GM12878 (cell line): ENCODE results near the gene AGAP3. TPM values are rescaled to one million over a fixed set of nuclear protein-coding genes. Genes with fewer than 3 reads are reported as not detected.

Experiments used
- ATAC-seq: fragments of 200-7000 bp; cut with Tn5 transposase; 3 replicates; pipeline ENCODE4 v1.9.1; 2020; ENCODE audit warnings: mild to moderate bottlenecking, moderate library complexity
- BruUV-seq: library from RNA; stranded (reverse); fragments of 400-500 nt; replicated peaks from 2 replicates; lab custom pipeline; 2021; lab: Mats Ljungman, UMichigan
- CTCF ChIA-PET: fragments of 300-600 bp; sonication (Branson Sonifier 250); formaldehyde crosslinking; extraction: SDS; loops from one replicate; lab custom pipeline; 2021; ENCODE audit warnings: inconsistent platforms; lab: Yijun Ruan, JAX
- POLR2A ChIA-PET: fragments of 350-600 bp; formaldehyde crosslinking; extraction: SDS; loops from one replicate; lab custom pipeline; 2021; ENCODE audit warnings: inconsistent platforms; lab: Charles Lee
- RAD21 ChIA-PET: fragments of 300-600 bp; sonication (Branson Sonifier 250); formaldehyde crosslinking; loops from one replicate; lab custom pipeline; 2023; ENCODE audit warnings: antibody characterized with exemption; ENCODE audit not compliant: unreplicated experiment; lab: Charles Lee
- SMC1A ChIA-PET: fragments of 300-600 bp; sonication (Branson Sonifier 250); formaldehyde crosslinking; loops from one replicate; lab custom pipeline; 2023; ENCODE audit not compliant: unreplicated experiment, uncharacterized antibody; lab: Charles Lee
- DNase-seq: peaks from one replicate; pipeline ENCODE4 v3.0.0-alpha.2; 2011; ENCODE audit warnings: low read depth, low spot score
- FAIRE-seq: peaks from 3 replicates; lab custom pipeline; 2011; peaks lifted over from hg19 to GRCh38; lab: Jason Lieb, UNC
- H2AFZ ChIP-seq: 2 replicates; pipeline ENCODE4 v1.6.0; 2011; ENCODE audit warnings: low read depth, low read length, control low read depth; ENCODE audit not compliant: control insufficient read depth
- H3K27ac ChIP-seq: 2 replicates; pipeline ENCODE4 v1.5.1; 2011; ENCODE audit warnings: control low read depth; ENCODE audit not compliant: control insufficient read depth, insufficient read depth
- H3K27me3 ChIP-seq, 2 experiments: replicated peaks in 1 of 2; 2 replicates each; pipeline versions ENCODE4 v1.6.0 to v1.6.1; 2011; ENCODE audit warnings: low read length in 1 of 2; ENCODE audit not compliant: control insufficient read depth in 2 of 2, insufficient read depth in 2 of 2
- H3K36me3 ChIP-seq, 2 experiments: 2 replicates each; pipeline ENCODE4 v1.5.1; 2011; ENCODE audit warnings: low read length in 1 of 2; ENCODE audit not compliant: control insufficient read depth in 2 of 2, insufficient read depth in 2 of 2
- H3K4me1 ChIP-seq: 2 replicates; pipeline ENCODE4 v1.6.1; 2011; ENCODE audit warnings: mild to moderate bottlenecking, low read length, moderate library complexity, mixed read lengths; ENCODE audit not compliant: control insufficient read depth, insufficient read depth
- H3K4me2 ChIP-seq: 2 replicates; pipeline ENCODE4 v1.6.0; 2011; ENCODE audit warnings: control low read depth; ENCODE audit not compliant: control insufficient read depth, insufficient read depth
- H3K4me3 ChIP-seq: fragments of 200-600 bp; sonication (generic); 2 replicates; pipeline ENCODE4 v1.5.1; 2016
- H3K79me2 ChIP-seq: 2 replicates; pipeline ENCODE4 v1.6.0; 2011; ENCODE audit warnings: low read length; ENCODE audit not compliant: control insufficient read depth, insufficient read depth
- H3K9ac ChIP-seq: 2 replicates; pipeline ENCODE4 v1.8.0; 2011; ENCODE audit warnings: low read length, control low read depth, mixed read lengths; ENCODE audit not compliant: control insufficient read depth, insufficient read depth
- H3K9me3 ChIP-seq: replicated peaks from 3 replicates; pipeline ENCODE4 v1.5.1; 2011; ENCODE audit warnings: mild to moderate bottlenecking, low read length; ENCODE audit not compliant: control insufficient read depth, insufficient read depth
- H4K20me1 ChIP-seq: 2 replicates; pipeline ENCODE4 v1.6.0; 2011; ENCODE audit not compliant: control insufficient read depth, insufficient read depth
- BHLHE40 ChIP-seq, 2 experiments: fragments of 450-650 bp in 1 of 2; IDR thresholded peaks; 2 replicates each; pipeline ENCODE4 v1.6.1; 2011 to 2017; ENCODE audit warnings: low read depth in 2 of 2, borderline replicate concordance in 1 of 2, improper control_type of control experiment in 1 of 2, low read length in 1 of 2, mild to moderate bottlenecking in 1 of 2
- CHD1 ChIP-seq: IDR thresholded peaks from 2 replicates; pipeline ENCODE4 v1.6.1; 2012; ENCODE audit warnings: low read depth, low read length, improper control_type of control experiment
- MEF2B ChIP-seq: fragments of 450-650 bp; IDR thresholded peaks from 2 replicates; pipeline ENCODE4 v1.6.1; 2018; ENCODE audit warnings: mild to moderate bottlenecking, moderate library complexity; ENCODE audit not compliant: partially characterized antibody, poor library complexity, severe bottlenecking
- NR2F1 ChIP-seq: fragments of 450-650 bp; conservative IDR thresholded peaks from 2 replicates; pipeline ENCODE4 v1.6.1; 2017; ENCODE audit warnings: mild to moderate bottlenecking
- NRF1 ChIP-seq: conservative IDR thresholded peaks from 2 replicates; pipeline ENCODE4 v1.6.1; 2011; ENCODE audit warnings: mild to moderate bottlenecking, low read depth, low read length, improper control_type of control experiment
- TCF3 ChIP-seq: IDR thresholded peaks from 2 replicates; pipeline ENCODE4 v1.6.1; 2012; ENCODE audit warnings: low read depth, mild to moderate bottlenecking, low read length, borderline replicate concordance; ENCODE audit not compliant: insufficient read depth
- ZNF274 ChIP-seq: IDR thresholded peaks from one replicate; pipeline ENCODE4 v1.8.0; 2011; ENCODE audit not compliant: insufficient read length, insufficient read depth
- WGBS: methylation state at CpG from one replicate; pipeline ENCODE4 v1.1.6; 2016; ENCODE audit warnings: low lambda C conversion rate; ENCODE audit not compliant: insufficient replicate concordance, insufficient coverage; ENCODE audit errors: missing lambda C conversion rate; 5-methylcytosine and 5-hydroxymethylcytosine counted together
- in situ Hi-C: fragments of 300-500 bp; cut with MboI; formaldehyde crosslinking; loops from 9 replicates; pipeline ENCODE4 v1.14.3; 2018; ENCODE audit warnings: mixed read lengths
- intact Hi-C: fragments of 100-400 bp; cut with micrococcal nuclease; formaldehyde crosslinking; loops from one replicate; pipeline ENCODE4 v1.14.2; 2022; ENCODE audit not compliant: unreplicated experiment
- polyA plus RNA-seq, 11 experiments: library from polyadenylated mRNA; depleted of rRNA in 4 of 11; unstranded in 6 of 11; stranded (reverse) in 5 of 11; fragments of >200 nt; fragmentation: Nextera tagmentation in 4 of 11; fragmentation: Illumina TruSeq in 1 of 11; extraction: Ambion mirVana in 4 of 11; extraction: Trizol in 1 of 11; gene quantifications; 1 replicate in 1 of 11; 2 replicates in 10 of 11; pipeline versions ENCODE4 v1.2.1 to v1.2.3, GENCODE V29; 2011 to 2016; ENCODE audit warnings: inconsistent platforms in 2 of 11, missing spikeins in 2 of 11, low read depth in 1 of 11
- total RNA-seq, 4 experiments: library from RNA; depleted of rRNA in 3 of 4; stranded (reverse); fragments of >200 nt in 3 of 4; fragmentation: Illumina TruSeq in 1 of 4; extraction: Trizol in 1 of 4; gene quantifications; 2 replicates each; pipeline versions ENCODE4 v1.2.1 to v1.2.3, GENCODE V29; 2013 to 2021
- TF ChIP-seq, protein P1 (sequence below): fragments of 450-650 bp; IDR thresholded peaks from 2 replicates; pipeline ENCODE4 v1.6.1; 2017; ENCODE audit warnings: mild to moderate bottlenecking
- TF ChIP-seq, protein P2 (sequence below): fragments of 450-650 bp; conservative IDR thresholded peaks from 2 replicates; pipeline ENCODE4 v1.6.1; 2017; ENCODE audit warnings: mild to moderate bottlenecking, moderate library complexity

The AGAP3 gene
- total and polyA plus RNA-seq, 10 of the 15 experiments (the other 5 are each of a cell fraction or from before 2014, with no cell fraction given): 1.8 to 68.1 (median 15.7) TPM

DNA sequence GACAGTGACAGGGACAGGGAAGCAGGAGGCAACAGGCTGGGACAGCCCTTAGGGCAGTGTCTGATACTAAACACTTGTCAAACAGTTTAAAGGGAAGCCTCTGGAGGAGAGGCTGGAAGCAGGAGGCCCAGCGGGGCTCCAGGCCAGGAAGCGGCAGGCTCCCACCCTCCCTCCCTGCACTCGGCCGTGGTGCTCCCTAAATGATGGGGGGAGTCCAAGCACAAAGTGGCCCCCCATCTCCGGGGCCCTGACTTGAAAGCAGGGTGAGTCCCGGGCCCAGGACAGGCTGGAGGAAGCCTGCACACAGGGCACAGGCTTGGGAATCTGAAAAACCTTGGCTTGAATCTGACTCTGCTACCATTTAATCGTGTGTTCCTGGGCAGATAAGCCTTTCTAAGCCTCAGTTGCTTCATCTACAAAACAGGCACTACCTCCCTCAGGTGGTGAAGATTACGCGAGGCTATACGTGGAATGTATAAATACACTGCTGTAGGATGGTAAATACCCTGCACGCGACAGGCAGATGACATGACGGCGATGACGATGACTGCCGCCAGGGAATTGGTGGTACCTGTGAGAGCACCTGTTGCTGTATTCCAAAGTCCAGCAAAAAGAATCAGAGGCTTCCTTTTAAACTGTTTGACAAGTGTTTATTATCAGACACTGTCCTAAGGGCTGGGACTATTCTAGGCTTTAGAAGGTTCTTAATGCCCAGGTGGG, 47.2 kb downstream of the AGAP3 start (continued):
- TF ChIP-seq, protein P1, sequence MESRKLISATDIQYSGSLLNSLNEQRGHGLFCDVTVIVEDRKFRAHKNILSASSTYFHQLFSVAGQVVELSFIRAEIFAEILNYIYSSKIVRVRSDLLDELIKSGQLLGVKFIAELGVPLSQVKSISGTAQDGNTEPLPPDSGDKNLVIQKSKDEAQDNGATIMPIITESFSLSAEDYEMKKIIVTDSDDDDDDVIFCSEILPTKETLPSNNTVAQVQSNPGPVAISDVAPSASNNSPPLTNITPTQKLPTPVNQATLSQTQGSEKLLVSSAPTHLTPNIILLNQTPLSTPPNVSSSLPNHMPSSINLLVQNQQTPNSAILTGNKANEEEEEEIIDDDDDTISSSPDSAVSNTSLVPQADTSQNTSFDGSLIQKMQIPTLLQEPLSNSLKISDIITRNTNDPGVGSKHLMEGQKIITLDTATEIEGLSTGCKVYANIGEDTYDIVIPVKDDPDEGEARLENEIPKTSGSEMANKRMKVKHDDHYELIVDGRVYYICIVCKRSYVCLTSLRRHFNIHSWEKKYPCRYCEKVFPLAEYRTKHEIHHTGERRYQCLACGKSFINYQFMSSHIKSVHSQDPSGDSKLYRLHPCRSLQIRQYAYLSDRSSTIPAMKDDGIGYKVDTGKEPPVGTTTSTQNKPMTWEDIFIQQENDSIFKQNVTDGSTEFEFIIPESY: no peak
- TF ChIP-seq MEF2B (no peak), NR2F1 (no peak)

DNA sequence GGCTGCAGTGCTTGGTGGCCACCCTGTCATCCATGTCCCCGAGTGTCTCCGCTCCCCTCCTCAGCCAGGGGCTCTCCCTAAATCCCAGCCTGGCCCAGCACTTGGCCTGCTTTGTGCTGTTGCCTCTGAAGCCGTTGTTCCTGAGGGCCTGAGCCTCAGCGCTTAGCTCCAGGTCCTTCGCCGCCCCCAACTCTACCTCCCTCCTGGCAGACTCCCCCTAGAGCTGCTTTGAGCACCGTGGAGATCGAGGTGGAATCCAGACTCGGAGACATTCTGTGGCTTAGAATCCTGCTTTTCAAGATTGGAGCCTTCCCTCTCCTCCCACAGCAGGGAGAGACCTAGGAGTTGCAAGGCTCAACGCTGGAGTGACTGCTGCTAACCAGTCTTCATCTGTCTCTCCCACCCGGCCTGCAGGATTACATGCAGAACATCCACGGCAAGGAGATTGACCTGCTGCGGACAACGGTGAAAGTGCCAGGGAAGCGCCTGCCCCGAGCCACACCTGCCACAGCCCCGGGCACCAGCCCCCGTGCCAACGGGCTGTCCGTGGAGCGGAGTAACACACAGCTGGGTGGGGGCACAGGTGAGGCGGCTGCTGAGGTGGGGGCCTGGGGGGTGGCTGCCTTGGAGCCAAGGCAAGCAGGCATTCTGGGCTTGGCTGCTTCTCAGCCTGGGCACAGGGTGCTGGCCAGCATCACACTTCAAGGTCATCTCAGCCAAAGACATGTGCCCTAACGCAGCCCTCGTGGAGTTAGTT, 47.9 kb downstream of the AGAP3 start:
- Histone ChIP-seq H3K4me2 (no peak overlapping the region), H4K20me1 (no peaks in the 10 kb centered on the region), H3K27ac (no peak overlapping the region), H3K4me3 (no peak overlapping the region), H2AFZ (no peak overlapping the region), H3K36me3 (peaks cover 3 to 10% of the 10 kb centered on the region in 2 experiments; a peak in 2 of 4 replicates), H3K4me1 (no peaks in the 10 kb centered on the region), H3K79me2 (no peaks in the 10 kb centered on the region), H3K9ac (no peak overlapping the region), H3K9me3 (no peaks in the 10 kb centered on the region), H3K27me3 (no peaks in the 10 kb centered on the region)
- no peak for TF ChIP-seq NRF1
- TF ChIP-seq ZNF274: no peak
- TF ChIP-seq TCF3: no peak
- TF ChIP-seq, protein P2, sequence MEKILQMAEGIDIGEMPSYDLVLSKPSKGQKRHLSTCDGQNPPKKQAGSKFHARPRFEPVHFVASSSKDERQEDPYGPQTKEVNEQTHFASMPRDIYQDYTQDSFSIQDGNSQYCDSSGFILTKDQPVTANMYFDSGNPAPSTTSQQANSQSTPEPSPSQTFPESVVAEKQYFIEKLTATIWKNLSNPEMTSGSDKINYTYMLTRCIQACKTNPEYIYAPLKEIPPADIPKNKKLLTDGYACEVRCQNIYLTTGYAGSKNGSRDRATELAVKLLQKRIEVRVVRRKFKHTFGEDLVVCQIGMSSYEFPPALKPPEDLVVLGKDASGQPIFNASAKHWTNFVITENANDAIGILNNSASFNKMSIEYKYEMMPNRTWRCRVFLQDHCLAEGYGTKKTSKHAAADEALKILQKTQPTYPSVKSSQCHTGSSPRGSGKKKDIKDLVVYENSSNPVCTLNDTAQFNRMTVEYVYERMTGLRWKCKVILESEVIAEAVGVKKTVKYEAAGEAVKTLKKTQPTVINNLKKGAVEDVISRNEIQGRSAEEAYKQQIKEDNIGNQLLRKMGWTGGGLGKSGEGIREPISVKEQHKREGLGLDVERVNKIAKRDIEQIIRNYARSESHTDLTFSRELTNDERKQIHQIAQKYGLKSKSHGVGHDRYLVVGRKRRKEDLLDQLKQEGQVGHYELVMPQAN: no peak
- no peak for TF ChIP-seq CHD1
- TF ChIP-seq BHLHE40 (IDR thresholded peaks at IDR 0.05; ENCODE audit: borderline replicate concordance in 1 of 2, low read depth in 2 of 2, low read length in 1 of 2): no peak
- intact Hi-C loops: no loop called here
- CTCF ChIA-PET: no interaction called here
- 93% methylated on average over 24 of the region's 24 CpGs for WGBS
- POLR2A ChIA-PET: no interaction called here
- RAD21 ChIA-PET: no interaction called here
- SMC1A ChIA-PET: no interaction called here
- ATAC-seq (no peak), FAIRE-seq (no peak), DNase-seq (no peak)
- BruUV-seq: no TSS peak
- in situ Hi-C loops: no loop called here
